Bone marrow (tissue), 2 donors: ENCODE measurements around the gene FBL.
A peak's percentile ranks its signal among the peaks of the same experiment; 100 is the strongest.
"Not testable (repeated sequence)": the region's sequence is repeated elsewhere in the genome, so short reads cannot be mapped to it uniquely, and the experiment has no call there.

Experiments used
- DNase-seq, 2 donors: peaks; one replicate each; lab custom pipeline; 2025; lab: John Stamatoyannopoulos, UW

The FBL gene

GRCh38 chr19:39824143-39825092 is 21.8 kb downstream of the FBL start:
- DNase-seq: peak; percentile 45 to 84

GRCh38 chr19:39823686-39824085 is 22.5 kb downstream of the FBL start:
- DNase-seq: no peak

DNA sequence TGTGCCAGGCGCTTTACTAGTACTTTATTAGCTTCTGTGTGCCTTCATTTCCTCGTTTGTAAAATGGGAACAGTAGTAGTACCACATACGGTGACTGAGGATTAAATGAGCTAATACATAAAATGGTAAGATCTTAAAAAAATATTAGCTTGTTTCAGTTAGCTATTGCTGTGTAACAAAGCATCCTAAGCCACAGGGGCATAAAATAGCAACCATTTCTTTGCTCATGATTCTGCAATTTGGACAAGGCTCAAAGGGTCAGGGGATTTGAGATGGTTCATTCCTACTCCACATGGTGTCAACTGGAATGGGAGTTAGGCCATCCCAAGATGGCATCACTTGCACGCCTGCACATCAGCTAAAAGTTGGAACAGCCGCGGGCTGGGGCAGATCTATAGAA is 25.5 kb downstream of the FBL start:
- no peak for DNase-seq

- no peak for DNase-seq
These were observed 26.4 kb downstream of the FBL start for GRCh38 chr19:39819786-39820185.

- DNase-seq: no peak
These were observed 27.5 kb downstream of the FBL start for GRCh38 chr19:39818626-39819097.

GRCh38 chr19:39817888-39818561 is 28.2 kb downstream of the FBL start:
- no peak for DNase-seq

DNA sequence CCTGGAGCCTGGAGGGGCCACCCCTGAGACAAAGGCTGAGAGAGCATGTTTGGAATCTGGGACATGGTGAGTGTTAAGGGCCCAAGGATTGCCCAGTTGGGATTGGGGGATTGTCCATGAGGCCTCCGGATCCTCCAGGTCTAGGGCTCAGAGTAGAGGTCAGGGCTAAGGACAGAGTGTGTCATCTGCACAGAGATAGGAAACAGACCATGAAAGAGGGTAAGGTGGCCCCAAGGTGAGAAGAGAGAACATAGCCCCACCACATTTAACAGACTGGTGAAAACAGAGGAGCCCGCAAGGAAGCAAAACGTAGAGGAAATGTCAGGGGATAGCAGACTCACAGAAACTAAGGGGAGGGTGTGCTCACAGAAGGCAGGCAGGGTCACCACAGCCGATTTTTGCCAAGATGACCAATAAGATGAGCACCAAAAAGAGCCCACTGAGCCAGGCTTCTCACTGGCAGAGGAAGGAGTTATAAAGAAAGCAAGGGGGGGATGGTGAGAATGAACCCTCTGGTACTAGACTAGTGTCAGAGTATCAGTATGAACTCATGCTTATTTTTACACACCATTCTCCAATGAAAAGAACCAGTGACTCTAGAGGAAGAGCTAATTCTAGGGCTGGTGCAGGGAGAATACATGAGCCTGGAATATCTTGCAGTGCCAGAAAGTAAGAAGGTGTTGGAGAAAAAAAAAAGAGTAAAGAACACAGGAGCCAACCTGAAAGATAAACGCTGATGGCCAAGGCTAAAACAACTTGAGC is 29.7 kb downstream of the FBL start:
- no peak for DNase-seq

DNA sequence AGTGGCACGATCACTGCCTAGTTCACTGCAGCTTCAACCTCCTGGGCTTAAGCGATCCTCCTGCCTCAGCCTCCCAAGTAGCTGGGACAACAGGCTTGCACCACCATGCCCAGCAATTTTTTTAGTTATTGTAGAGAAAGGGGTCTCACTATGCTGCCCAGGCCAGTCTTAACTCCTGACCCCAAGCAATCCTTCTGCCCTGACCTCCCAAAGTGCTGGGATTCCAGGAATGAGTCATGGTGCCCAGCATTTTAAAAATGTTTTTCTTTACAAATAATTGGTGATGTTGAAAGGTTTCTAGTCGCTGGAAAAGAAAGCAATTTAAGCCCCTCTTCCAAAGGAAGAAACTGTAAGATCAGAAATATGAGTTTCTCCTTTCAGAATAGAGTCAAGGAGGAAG is 31.6 kb downstream of the FBL start:
- DNase-seq: no peak

DNA sequence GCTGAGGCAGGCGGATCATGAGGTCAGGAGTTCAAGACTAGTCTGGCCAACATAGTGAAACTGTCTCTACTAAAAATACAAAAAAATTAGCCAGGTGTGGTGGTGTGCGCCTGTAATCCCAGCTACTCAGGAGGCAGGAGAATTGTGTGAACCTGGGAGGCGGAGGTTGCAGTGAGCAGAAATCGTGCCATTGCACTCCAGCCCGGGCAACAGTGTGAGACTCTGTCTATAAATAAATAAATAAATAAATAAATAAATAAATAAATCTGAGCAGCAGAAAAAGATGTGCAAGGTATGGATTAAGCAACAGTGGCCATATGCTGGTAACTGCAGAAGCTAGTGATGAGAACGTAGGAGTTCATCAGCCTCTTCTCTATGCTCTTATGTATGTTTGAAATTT is 32.1 kb downstream of the FBL start:
- DNase-seq: not testable (repeated sequence)

GRCh38 chr19:39813264-39813993 is 32.8 kb downstream of the FBL start:
- DNase-seq: no peak

- no peak for DNase-seq
These were observed 35.1 kb downstream of the FBL start for GRCh38 chr19:39811064-39811463.

DNA sequence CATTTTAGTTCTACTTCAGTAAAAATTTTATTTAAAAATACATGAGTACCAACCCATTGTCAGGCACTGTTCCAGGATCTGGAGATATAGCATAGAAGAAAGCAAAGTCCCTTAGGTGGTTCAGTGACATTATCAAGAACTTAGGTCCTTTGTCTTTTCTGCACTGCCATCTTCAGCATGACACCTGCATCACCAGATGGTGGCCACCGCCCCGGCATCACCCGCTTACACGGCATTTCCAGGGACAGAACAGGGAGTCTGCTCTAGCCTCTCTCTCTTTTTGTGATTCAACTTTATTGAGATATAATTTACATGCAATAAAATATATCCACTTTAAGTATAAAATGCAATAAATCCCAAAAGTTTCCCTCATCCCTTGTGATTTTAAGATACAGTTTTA is 35.8 kb downstream of the FBL start:
- DNase-seq: no peak

DNA sequence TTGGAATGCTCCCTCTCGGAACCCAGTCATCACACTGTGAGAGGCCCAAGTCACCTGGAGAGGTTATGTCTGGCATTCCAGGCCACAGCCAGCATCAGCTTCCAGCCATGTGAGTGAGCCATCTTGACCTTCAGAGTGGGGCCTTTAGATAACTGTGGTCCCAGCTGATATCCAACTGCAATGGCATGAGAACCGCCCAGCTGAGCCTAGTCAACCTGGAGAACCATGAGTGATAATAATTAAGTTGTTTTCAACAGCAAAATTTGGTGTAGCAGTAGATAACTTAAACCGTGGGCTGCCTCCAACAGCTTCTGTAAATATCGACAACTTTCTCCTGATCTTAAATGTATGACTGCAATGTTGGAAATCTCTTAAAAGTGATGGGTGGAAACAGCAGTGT is 36.8 kb downstream of the FBL start:
- no peak for DNase-seq

DNA sequence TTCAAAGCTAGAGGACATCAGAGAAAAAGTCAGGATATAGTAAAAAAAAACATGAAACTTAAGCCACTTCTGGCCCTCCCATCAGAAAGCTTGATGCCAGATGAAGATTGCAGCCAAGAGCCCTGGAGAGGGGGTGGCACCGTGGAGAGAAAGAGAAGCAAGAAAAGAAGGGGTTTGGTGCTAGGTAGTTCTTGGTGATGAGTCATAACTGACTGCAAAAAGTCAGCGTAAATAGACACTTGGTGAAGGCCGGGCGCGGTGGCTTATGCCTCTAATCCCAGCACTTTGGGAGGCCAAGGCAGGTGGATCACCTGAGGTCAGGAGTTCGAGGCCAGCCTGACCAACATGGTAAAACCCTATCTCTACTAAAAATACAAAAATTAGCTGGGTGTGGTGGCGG is 37.5 kb downstream of the FBL start:
- DNase-seq: not testable (repeated sequence)

DNA sequence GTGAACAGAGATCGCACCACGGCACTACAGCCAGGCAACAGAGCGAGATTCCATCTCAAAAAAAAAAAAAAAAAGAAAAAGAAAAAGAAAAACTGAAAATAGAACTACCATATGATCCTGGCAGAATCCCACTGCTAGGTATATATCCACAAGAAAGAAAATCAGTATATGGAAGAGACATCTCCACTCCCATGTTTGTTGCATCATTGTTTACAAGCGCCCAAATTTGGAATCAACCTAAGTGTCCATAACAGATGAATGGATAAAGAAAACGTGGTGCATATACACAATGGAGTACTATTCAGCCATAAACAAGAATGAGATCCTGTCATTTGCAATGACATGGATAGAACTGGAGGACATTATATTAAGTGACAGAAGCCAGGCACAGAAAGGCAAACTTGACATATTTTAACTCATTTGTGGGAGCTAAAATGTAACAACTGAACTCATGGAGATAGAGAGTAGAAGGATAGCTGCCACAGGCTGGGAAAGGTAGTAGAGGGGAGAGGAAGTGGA is 38.3 kb downstream of the FBL start:
- DNase-seq: no peak

GRCh38 chr19:39805104-39805503 is 41.1 kb downstream of the FBL start:
- no peak for DNase-seq

DNA sequence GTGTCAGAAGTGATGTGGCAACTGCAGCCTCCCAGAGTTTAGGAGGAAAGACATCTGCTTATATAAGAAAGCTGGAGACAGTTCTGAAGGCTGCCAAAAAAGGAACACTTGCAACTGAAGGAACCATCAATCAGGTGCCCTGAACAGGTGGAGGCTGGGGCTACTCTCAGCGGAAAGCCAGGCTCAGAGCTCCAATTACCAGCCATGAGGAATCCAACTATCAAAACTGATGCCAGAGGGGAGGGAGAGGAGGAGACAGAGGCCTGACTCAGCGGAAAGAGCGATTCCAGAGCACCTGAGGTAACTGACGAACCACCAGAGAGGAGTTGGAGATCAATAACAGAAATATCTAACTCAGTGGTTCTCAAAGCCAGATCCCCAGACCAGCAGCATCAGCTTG is 43.2 kb downstream of the FBL start:
- DNase-seq: no peak

GRCh38 chr19:39797083-39797482 is 49.1 kb downstream of the FBL start:
- DNase-seq: no peak

- no peak for DNase-seq
These were observed 50.1 kb downstream of the FBL start for GRCh38 chr19:39796000-39796498.

DNA sequence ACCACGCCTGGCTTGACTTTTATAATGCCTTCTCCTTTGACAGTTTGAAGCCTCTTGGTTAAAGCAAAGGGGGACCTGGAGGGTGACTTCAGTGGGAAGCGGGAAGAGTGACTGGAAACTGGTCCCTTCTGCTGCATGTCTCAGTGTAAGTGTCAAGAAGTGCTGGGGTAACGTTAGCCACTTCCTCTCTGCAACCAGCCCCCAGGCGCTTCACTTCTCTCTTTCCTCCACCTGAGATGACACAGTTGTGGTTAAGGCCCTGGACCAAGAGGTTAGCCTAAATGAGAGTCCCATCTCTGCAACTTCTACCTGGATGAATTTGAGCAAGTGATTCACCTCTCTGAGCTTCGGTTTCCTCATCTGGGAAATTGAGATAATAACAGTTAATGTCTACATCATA is 51.2 kb downstream of the FBL start:
- no peak for DNase-seq

DNA sequence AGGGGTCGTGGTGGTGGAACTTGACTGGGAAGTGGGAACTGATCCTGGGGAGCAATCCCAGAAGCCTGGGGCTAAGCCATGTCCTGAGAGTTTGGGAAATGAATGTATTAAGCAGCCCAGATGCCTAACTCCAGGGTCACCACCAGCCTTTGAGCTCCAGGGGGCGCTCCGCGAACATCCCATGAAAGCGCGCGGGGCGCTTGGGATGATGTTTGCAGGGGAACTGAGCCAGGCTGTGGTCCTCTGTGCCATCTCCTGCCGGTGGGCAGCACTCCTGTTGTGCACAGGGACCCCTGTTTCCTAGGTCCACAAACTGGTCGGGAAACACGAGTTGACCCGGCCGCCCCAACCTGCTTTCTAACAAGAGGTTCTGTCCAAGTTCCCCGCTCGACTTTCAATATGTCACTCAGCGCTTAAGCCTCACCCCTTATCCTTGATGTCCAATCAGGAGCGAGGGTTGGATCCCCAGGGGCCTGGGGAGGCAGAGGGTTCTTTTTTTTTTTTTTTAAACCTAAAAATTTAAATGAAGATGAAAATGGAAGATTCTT is 53.1 kb downstream of the FBL start:
- peak; percentile 43 to 68 for DNase-seq
